B cell (primary cell): ENCODE data around the gene FIGNL2.

Experiments used
- EZH2 ChIP-seq: IDR thresholded peaks from 2 replicates; pipeline ENCODE4 v1.6.1; 2012; ENCODE audit warnings: borderline replicate concordance, low read depth, mild to moderate bottlenecking, moderate library complexity, low read length; ENCODE audit not compliant: insufficient read depth, poor library complexity, severe bottlenecking
- TF ChIP-seq, protein P1 (sequence below): fragments of 200-600 bp; IDR thresholded peaks from one replicate; pipeline ENCODE4 v1.8.0; 2022; ENCODE audit warnings: antibody characterized with exemption, mild to moderate bottlenecking

DNA sequence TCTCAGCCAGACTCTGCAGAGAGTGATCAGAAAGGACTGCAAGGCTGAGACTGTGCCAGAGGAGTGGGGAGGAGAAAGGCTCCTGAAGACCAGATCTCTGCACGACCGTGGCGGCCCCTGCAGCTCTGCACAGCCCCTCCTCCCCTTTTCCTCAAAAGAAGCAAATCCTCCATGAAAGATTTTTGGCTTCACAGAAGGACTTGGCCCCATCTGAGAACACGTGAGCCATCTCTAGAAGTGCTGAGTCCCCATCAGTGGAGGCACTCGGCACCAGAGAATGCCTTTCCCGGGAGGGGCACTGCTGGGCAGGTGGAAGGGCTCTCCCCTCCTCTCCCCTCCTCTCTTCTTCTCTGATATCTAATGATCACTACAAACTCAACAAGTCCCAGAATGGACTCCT is 6.8 kb downstream of the FIGNL2 start:
- TF ChIP-seq EZH2: no peak
- TF ChIP-seq, protein P1, sequence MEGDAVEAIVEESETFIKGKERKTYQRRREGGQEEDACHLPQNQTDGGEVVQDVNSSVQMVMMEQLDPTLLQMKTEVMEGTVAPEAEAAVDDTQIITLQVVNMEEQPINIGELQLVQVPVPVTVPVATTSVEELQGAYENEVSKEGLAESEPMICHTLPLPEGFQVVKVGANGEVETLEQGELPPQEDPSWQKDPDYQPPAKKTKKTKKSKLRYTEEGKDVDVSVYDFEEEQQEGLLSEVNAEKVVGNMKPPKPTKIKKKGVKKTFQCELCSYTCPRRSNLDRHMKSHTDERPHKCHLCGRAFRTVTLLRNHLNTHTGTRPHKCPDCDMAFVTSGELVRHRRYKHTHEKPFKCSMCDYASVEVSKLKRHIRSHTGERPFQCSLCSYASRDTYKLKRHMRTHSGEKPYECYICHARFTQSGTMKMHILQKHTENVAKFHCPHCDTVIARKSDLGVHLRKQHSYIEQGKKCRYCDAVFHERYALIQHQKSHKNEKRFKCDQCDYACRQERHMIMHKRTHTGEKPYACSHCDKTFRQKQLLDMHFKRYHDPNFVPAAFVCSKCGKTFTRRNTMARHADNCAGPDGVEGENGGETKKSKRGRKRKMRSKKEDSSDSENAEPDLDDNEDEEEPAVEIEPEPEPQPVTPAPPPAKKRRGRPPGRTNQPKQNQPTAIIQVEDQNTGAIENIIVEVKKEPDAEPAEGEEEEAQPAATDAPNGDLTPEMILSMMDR: no peak
